UCSD-AML1 (cell line): ENCODE measurements around the gene SAV1.
"Not testable (repeated sequence)": the region's sequence is repeated elsewhere in the genome, so short reads cannot be mapped to it uniquely, and the experiment has no call there.

ENCODE experiments used
- DNase-seq: peaks from one replicate; lab custom pipeline; 2025; ENCODE audit not compliant: unreplicated experiment; lab: John Stamatoyannopoulos, UW

SAV1 gene

DNA sequence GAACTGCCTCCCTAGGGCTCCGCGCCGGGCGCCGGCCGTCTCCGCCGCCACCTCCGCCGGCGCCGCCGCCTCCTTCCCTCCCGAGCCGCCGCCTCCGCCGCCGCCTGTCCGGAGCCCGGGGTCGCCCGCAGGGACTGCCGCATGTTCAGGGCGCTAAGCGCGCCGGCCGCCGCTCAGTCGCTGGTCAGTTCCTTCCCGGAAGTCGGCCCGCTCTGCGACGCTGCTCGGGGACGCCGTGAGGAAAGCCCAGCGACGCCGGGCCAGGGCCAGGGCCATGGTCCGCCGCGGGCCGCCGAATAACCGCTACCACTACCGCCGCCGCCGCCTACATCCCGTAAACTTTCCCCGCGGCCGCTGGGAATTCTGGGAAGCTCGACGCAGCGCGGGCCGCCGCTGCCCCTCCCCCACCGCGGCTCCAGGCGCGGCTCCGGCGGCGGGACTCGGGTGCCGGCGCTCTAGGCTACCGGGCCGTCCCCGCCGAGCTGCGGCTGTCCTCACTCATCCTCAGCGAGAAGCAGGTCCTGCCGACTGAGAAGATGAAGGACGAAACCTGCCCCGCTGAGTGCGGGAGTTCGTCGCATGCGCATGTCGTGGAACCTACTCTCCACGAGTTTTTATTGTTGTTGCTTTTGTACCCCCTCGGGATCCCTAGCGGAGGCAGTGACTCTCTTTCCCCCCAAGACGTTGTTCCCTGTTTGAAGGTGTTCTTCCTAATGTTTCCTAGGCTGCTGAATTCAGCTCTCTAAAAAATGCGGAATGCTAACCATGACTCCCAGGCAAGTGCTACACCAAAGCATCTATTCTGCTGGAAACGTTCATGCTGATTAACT is at the start of gene SAV1:
TSS of gene SAV1 (minus strand) at position 311 of the 830 bp plus-strand sequence. CDS start 339 bp downstream, outside the sequence.
- peak; percentile 73 for DNase-seq

DNA sequence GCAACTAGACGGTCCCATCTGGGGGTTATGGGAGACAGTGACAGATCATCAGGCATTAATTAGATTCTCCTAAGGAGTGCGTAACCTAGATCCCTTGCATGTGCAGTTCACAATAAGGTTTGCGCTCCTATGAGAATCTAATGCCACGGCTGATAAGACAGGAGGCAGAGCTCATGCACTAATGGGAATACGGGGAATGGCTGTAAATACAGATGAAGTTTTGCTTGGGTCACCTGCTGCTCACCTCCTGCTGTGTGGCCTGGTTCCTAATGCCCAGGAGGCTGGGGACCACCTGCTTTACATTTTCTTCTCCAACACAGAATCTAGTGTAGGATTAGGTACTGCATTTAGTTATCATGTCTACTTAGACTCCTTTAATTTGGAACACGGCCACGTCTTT is 49.7 kb upstream of the SAV1 start:
- DNase-seq = no peak

- no peak for DNase-seq
Measured at GRCh38 chr14:50714450-50715073, 46.5 kb upstream of the SAV1 start.

DNA sequence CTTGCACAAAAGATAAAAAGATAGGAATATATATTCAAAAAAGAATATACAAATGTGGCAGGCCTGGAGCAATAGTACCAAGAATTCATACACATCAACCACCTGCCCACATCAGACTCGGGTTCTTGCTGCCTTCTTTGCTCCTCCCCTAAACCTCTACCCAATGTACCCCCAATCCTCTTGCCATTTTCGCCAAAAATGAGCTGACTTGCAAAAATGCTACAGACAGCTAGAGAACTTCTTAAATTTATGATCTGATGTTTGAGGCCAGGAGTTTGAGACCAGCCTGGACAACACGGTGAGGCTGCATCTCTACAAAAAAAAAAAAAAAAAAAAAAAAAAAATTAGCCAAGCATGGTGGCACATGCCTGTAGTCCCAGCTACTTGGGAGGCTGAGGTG is 42.9 kb upstream of the SAV1 start:
- DNase-seq = no peak

GRCh38 chr14:50705026-50705593 is 37.0 kb upstream of the SAV1 start:
- no peak for DNase-seq

DNA sequence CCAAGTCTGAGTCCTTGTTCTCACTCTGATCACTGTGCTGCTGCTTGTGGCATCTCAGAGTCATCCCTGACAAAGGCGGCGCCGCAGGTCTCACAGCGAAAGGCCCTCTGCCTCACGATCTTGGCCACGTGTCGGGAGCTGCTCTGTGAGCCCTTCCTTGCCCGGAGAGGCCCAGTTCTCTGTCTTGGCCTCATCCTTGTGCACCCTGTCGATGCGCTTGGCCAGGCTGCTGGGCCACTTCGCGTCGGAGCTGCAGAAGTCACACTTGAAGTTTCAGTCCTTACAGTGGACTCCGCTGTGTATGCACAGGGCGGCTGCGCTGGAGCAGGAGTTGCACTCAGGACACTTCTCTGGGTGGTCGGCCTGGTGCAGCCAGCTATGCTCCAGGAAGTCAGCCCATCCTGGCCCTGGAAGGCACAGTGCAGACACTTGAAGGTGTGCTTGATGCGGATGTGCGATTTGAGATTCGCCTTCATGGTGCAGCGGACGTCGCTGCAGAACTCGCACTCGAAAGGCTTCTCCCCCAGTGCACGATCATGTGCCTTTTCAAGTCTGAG is 36.4 kb upstream of the SAV1 start:
- no peak for DNase-seq

GRCh38 chr14:50697659-50698290 is 29.7 kb upstream of the SAV1 start:
- no peak for DNase-seq

DNA sequence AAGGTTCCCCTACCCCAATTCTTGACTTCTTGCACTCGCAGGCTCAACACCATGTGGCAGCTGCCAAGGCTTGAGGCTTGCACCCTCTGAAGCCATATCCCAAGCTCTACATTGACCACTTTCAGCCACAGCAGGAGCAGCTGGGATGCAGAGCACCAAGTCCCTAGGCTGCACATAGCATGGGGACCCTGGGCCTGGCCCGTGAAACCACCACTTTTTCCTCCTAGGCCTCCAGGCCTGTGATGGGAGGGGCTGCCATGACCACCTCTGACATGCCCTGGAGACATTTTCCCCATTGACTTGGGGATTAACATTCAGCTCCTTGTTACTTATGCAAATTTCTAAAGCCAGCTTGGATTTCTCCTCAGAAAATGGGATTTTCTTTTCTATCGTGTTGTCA is 26.2 kb upstream of the SAV1 start:
- DNase-seq = not testable (repeated sequence)

DNA sequence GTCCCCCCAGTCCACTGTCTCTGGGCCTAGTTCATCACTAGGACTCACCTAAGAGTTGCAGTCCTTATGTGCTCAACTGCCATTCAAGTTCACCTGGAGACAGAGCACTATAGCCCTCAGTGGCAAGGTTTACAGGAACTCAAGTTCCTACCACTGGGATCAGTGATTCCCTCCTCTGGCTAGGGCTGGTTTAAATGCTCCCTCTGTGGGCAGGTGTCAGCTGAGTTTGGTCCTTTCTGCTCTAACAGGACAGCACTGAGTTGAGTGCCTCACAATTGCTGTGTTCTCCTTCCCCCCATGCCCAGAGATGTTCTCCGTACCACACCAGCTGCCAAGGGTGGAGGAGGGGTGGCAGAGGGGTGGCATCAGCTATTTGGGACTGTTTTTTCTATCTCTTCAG is 20.8 kb upstream of the SAV1 start:
- no peak for DNase-seq

GRCh38 chr14:50679674-50680073 is 11.6 kb upstream of the SAV1 start:
- no peak for DNase-seq

DNA sequence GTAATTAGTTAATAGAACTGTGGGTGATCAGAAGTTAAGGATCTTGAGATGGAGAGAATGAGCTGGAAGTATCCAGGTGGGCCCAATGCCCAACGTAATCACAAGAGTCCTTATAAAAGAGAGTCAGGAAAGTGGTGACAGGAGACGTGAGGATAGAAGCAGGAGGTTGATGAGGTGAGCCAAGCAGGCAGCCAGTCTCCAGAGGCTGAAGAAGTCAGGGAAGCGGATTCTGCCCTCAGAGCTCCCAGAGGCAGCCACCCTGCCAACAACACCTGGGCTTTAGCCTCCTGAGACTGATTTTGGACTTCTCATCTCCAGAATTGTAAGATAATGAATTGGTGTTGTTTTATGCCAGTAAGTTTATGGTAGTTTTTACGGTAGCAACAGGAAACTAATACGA is 10.1 kb upstream of the SAV1 start:
- no peak for DNase-seq

DNA sequence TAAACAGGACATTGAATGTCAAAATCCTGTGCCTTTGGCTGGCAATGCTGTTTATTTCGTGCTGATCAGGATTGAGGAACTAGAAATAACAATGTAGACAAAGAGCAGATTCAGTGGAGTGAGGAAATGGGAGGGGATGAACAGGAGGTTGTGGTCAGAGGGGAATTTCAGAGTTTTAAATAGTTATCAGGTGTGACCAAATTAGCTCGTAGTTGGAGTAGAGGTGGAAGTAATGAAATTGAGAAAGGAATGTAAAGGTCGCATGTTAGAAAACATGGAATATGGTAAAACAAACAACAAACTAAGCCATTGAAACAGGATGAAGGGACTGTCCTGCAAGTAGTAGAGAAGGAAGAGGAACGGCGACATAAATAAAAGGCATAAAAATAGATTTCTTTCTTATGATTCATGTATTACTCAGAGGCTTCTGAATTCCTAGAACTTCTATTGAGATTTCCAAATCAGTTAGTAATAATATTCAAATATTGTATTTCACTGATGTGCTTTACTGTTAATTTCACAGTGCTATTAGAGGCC is 9.5 kb upstream of the SAV1 start:
- no peak for DNase-seq

- DNase-seq = no peak
Measured at GRCh38 chr14:50676814-50677516, 8.9 kb upstream of the SAV1 start.

DNA sequence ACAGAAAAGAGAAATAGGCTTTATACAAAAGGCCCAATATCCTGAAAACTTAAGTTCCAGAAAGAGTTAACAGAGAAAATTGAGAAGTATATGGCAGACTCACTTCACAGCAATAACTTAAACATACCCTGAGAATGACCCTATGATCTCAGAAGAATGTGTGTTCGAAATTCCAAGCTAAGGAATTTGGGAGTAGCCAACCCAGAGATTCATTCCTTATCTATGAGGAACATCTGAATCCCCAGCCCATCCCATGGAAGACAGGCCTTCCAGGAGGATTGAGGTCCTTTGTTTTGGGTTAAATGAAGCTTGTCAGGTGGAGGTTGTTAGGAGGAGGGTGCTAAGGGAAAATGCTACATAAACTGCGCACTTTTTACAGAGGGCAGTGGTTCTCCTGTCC is 7.5 kb upstream of the SAV1 start:
- no peak for DNase-seq

GRCh38 chr14:50670866-50671256 is 2.8 kb upstream of the SAV1 start:
- DNase-seq = no peak

- DNase-seq = no peak
Measured at GRCh38 chr14:50670196-50670865, 2.2 kb upstream of the SAV1 start.

DNA sequence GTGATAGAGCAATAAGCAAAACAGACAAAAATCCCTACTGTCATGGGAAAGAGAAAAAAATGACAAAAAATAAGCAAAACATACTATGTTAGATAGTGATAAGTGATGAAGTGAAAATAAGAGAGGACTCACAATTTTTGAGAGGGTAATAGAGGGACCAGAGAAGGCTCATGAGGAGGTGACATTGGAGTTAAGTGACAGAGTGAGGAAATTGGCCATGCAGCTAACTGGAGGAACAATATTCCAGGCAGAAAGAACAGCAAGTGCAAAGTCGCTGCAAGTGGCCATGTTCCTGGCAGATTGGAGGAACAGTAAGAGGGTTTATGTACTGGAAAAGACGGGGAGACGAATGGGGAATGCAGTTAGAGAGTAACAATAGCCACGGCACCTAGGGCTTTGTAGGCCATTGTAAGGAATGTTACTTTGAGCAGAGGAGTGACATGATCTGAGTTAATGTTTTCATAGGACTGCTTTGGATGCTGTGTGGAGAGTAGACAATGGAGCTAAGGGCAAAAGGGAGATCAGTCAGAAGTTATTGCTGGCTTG is 1.4 kb upstream of the SAV1 start:
- DNase-seq = no peak

DNA sequence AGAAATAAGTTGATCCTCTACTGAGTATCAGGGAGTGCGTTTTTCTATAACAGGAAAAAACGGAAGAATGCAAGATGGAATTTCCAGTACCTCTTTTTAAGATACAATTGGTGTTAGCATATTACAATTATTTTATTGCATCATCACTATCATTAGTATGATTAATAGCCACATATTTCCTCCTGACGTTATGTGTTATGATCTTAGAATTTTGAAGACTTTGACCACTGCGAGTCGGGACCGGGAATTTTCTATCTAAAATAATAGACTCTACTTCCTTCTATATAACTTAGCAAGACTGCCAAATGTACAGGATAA is 679 bp upstream of the SAV1 start:
- DNase-seq = no peak

DNA sequence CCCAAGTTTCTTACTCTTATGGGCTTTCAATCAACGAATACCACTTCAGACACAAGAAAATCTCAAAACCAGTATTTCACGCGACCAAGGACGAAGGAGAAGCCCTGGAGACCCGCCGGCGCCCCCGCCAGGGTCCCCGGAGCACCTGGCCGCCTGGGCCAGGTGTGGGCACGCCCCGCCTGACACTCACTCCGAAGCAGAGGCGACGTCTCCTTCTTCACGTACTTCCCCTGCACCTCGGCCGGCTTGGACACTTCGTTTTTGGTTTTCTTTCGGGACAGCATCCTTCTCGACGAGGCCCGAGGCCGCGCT is 466 bp downstream of the SAV1 start:
- no peak for DNase-seq
